Heart right ventricle (tissue), 16 donors: ENCODE results near the gene MMP11. TPM values are rescaled to one million over a fixed set of nuclear protein-coding genes. Genes with fewer than 3 reads are reported as not detected.
"Not testable (repeated sequence)": the region's sequence is repeated elsewhere in the genome, so short reads cannot be mapped to it uniquely, and the experiment has no call there.

Experiments used
- ATAC-seq, 8 donors: fragments of 200-7000 bp; cut with Tn5 transposase; one replicate each; pipeline ENCODE4 v1.9.1; 2020; ENCODE audit warnings: mild to moderate bottlenecking in 8 of 8, moderate library complexity in 8 of 8, moderate number of reproducible peaks in 1 of 8
- DNase-seq, 2 donors: peaks; one replicate each; pipeline ENCODE4 v3.0.0-alpha.2; 2020
- H3K27ac ChIP-seq, 10 donors: fragments of 200-600 bp; sonication (generic) in 2 of 10; one replicate each; pipeline versions ENCODE4 v1.5.0 to v1.8.0; 2020 to 2022; ENCODE audit warnings: mild to moderate bottlenecking in 3 of 10
- H3K27me3 ChIP-seq, 7 donors: fragments of 200-600 bp; one replicate each; pipeline ENCODE4 v1.8.0; 2021 to 2022; ENCODE audit warnings: mild to moderate bottlenecking in 2 of 7
- H3K36me3 ChIP-seq, 9 donors: fragments of 200-600 bp; sonication (generic) in 1 of 9; one replicate each; pipeline versions ENCODE4 v1.5.0 to v1.8.0; 2020 to 2022; ENCODE audit warnings: mild to moderate bottlenecking in 2 of 9
- H3K4me1 ChIP-seq, 9 donors: fragments of 200-600 bp; sonication (generic) in 1 of 9; one replicate each; pipeline versions ENCODE4 v1.5.0 to v1.8.0; 2020 to 2022; ENCODE audit warnings: mild to moderate bottlenecking in 4 of 9
- H3K4me3 ChIP-seq, 10 donors: fragments of 200-600 bp; sonication (generic) in 2 of 10; one replicate each; pipeline versions ENCODE4 v1.5.0 to v1.8.0; 2020 to 2022; ENCODE audit warnings: mild to moderate bottlenecking in 7 of 10, moderate library complexity in 2 of 10
- H3K9me3 ChIP-seq, 11 donors: fragments of 200-600 bp in 10 of 11; sonication (generic) in 2 of 11; one replicate each; pipeline versions ENCODE4 v1.5.0 to v1.8.0; 2013 to 2022; ENCODE audit warnings: mild to moderate bottlenecking in 2 of 11, control low read depth in 1 of 11, moderate library complexity in 1 of 11
- CTCF ChIP-seq, 9 donors: fragments of 200-600 bp; sonication (generic) in 2 of 9; IDR thresholded peaks; one replicate each; pipeline versions ENCODE4 v1.5.0 to v1.8.0; 2021 to 2022; ENCODE audit warnings: antibody characterized with exemption in 9 of 9, mild to moderate bottlenecking in 5 of 9, moderate library complexity in 1 of 9
- WGBS, 2 donors: extraction: QIAGEN DNeasy Blood & Tissue Kit; methylation state at CpG; one replicate each; pipeline ENCODE4 v1.1.7; 2013; ENCODE audit warnings: inconsistent platforms in 1 of 2; 5-methylcytosine and 5-hydroxymethylcytosine counted together
- intact Hi-C, 10 donors: fragments of 100-400 bp; cut with DNase I; formaldehyde crosslinking; loops; one replicate each; pipeline versions ENCODE4 v1.11.1 to v1.14.2; 2022
- long read RNA-seq, 3 donors: library from polyadenylated mRNA; unstranded; transcript quantifications; one replicate each; pipeline ENCODE4 v2.0.0, GENCODE V29; 2020 to 2021
- polyA plus RNA-seq, 2 donors: library from polyadenylated mRNA; stranded (reverse); fragments of 200-250 nt; gene quantifications; one replicate each; pipeline ENCODE4 v1.2.3, GENCODE V29; 2013
- total RNA-seq, 10 donors: library from RNA; stranded (reverse); fragmentation: NEBNext Ultra II Directional in 3 of 10; extraction: Animal tissue kit (Norgen Biotek cat#: 25700) in 3 of 10; gene quantifications; one replicate each; pipeline versions ENCODE4 v1.2.1 to v1.2.4, GENCODE V29; 2021 to 2023
- donor health status: Arrhythmogenic right ventricular cardiomyopathy.
- donor health status: ischemic (EF 13 %, LVEDD 7.1; RV severe dilation, severe dysfunction).
- donor health status: healthy with polysubstance abuse.
- donor health status: DM: no; HTN: yes; CAD: no.
- donor health status: DM: no; HTN: no; CAD: no.
- donor health status: ischemic (EF 25% LVEDD 6.9; RV normal size, moderate dysfunction).
- donor health status: ischemic (EF 25% LVEDD 5.7; RV mildly dilated, moderate dysfunction).
- donor health status: healthy.
- donor health status: DM: yes; HTN: yes; CAD: no.
- donor health status: Ischemic cardiomyopathy.
- donor health status: ischemic (EF 35%, LVEDD 5.7; RV mildly dilated, moderate dysfunction).
- donor health status: nonischemic (EF 11% LVEDD 7.7; RV severe dilation, severe dysfunction).
- donor health status: DM: yes; HTN: yes; CAD: no.
- donor health status: PGD.
- donor health status: ischemic (EF 29% LVEDD 5.4; RV normal size, mild dysfunction).
- donor health status: nonischemic (EF 23%, LVEDD 6.1; RV moderate dilation, normal function).

MMP11 gene
- total RNA-seq (10 to 100 TPM in 4 of 10 donors, 1 to 10 TPM in 6; 3.5 to 23.4 (median 5.4) TPM), polyA plus RNA-seq (10 to 100 TPM in 1 of 2 donors, 1 to 10 TPM in 1; 9.9 to 12.8 TPM)
- long read RNA-seq, donor 1, transcript MMP11-201 (8 exons, 2,291 nt) = major isoform, 19 of 32 reads
- long read RNA-seq, donor 1, partial matches to known transcripts = 6 of 32 reads
- long read RNA-seq, donor 1, other reads (novel, unspliced or antisense) = 7 of 32 reads
- long read RNA-seq, donor 2, transcript MMP11-201 (8 exons, 2,291 nt) = major isoform, 15 of 27 reads
- long read RNA-seq, donor 2, partial matches to known transcripts = 10 of 27 reads
- long read RNA-seq, donor 2, other reads (novel, unspliced or antisense) = 2 of 27 reads
- long read RNA-seq, donor 3, transcript MMP11-201 (8 exons, 2,291 nt) = major isoform, 9 of 23 reads
- long read RNA-seq, donor 3, partial matches to known transcripts = 12 of 23 reads
- long read RNA-seq, donor 3, other reads (novel, unspliced or antisense) = 2 of 23 reads

GRCh38 chr22:23772649-23773473 is at the start of gene MMP11:
Gene MMP11, plus strand, starts transcription at chr22:23772849. Its CDS starts 22 bp downstream, at chr22:23772871.
- H3K9me3 ChIP-seq = no peaks in the 10 kb centered on the region
- intact Hi-C loops = loop anchor here in 2 of 10 donors (5.0 kb wide), 2 partner anchors 59 to 74 kb away; no protein-coding TSS in a partner anchor
- H3K4me3 ChIP-seq = peak within 1 kb of the TSS; percentile 44 to 60 (median 53)
- peaks cover 8 to 61% (median 48%) of the 10 kb centered on the region in 9 donors for H3K4me1 ChIP-seq
- ATAC-seq (peak in 6 of 8 donors; percentile 21 to 50 (median 32)), DNase-seq (peak; percentile 61 to 77)
- H3K36me3 ChIP-seq = no peaks in the 10 kb centered on the region
- peak within 1 kb of the TSS in 9 of 10 donors; percentile 17 to 85 (median 64) for H3K27ac ChIP-seq
- H3K27me3 ChIP-seq = peaks cover 0 to 10% (median 0%) of the 10 kb centered on the region in 7 donors
- 3 to 4% methylated on average over 68 to 79 of the region's 79 CpGs for WGBS, 2 donors
- peak in 3 of 9 donors; percentile 20 to 28 (median 27) for TF ChIP-seq CTCF (IDR thresholded peaks at IDR 0.05)

GRCh38 chr22:23728108-23728507 is 44.5 kb upstream of the MMP11 start:
- DNase-seq, H3K27ac ChIP-seq, intact Hi-C loops, H3K9me3 ChIP-seq, H3K4me3 ChIP-seq, ATAC-seq, H3K27me3 ChIP-seq, H3K36me3 ChIP-seq, H3K4me1 ChIP-seq: not testable (repeated sequence)
- WGBS, 2 donors = 83 to 85% methylated on average over 4 of the region's 4 CpGs

- peaks cover 0 to 15% (median 0%) of the 10 kb centered on the region in 9 donors for H3K36me3 ChIP-seq
- ATAC-seq (no peak), DNase-seq (no peak)
- no peak for TF ChIP-seq CTCF (IDR thresholded peaks at IDR 0.05)
- peaks cover 0 to 13% (median 8%) of the 10 kb centered on the region in 9 donors for H3K4me1 ChIP-seq
- intact Hi-C loops = no loop called here
- H3K27me3 ChIP-seq = no peaks in the 10 kb centered on the region
- H3K9me3 ChIP-seq = no peaks in the 10 kb centered on the region
- no peak overlapping the region for H3K27ac ChIP-seq
- no peak overlapping the region for H3K4me3 ChIP-seq
These were observed 35.0 kb upstream of the MMP11 start for GRCh38 chr22:23737696-23738095.

DNA sequence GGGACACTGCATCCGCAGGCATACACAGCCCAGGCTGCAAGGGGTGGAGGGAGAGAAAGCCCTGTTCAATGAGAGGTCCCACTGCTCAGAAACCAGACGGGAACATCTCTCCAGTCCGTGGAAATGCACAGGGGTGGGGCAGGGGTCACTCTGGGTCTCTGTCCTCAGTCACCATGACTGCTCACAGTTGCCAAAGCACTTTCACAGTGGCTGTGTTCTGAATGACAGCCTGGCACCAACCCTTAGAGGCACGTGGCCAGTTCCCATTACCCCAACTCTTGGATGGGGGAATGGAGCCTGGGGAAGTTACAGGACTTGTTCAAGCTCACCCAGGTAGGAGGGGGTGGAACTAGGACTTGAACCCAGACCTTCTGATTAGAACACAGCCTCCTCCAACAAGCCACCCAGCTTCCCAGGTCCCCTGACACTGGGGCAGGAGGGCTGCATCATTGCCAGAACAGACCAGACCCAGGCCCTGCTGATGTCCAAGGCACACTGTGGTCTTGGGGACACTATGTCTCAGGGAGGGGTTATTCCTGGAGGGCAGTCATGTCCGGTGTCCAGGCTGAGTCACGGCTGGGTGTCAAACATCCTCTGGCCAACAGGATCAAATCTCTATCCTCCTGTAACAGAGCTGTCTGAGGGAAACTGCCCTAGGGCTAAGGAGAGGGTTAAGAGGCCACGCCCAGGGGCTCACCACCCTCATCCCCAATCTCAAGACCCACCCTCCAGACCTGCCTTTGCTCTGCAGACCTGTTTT is 30.0 kb upstream of the MMP11 start:
- 52 to 56% methylated on average over 7 of the region's 7 CpGs for WGBS, 2 donors
- ATAC-seq (peak; percentile 57 to 93 (median 86)), DNase-seq (peak in 1 of 2 donors; percentile 51)
- intact Hi-C loops = no loop called here
- Histone ChIP-seq H3K36me3 (peaks cover 0 to 43% (median 17%) of the 10 kb centered on the region in 9 donors), H3K9me3 (peaks cover 0 to 3% (median 0%) of the 10 kb centered on the region in 11 donors), H3K27ac (peak overlapping the region in 5 of 10 donors; percentile 13 to 68 (median 34)), H3K4me1 (peaks cover 0 to 21% (median 12%) of the 10 kb centered on the region in 9 donors), H3K4me3 (no peak overlapping the region), H3K27me3 (no peaks in the 10 kb centered on the region)
- no peak for TF ChIP-seq CTCF (IDR thresholded peaks at IDR 0.05)
